ENCODE data around the gene CATSPERZ.
"Not testable (repeated sequence)": the region's sequence is repeated elsewhere in the genome, so short reads cannot be mapped to it uniquely, and the experiment has no call there.

The CATSPERZ gene

DNA sequence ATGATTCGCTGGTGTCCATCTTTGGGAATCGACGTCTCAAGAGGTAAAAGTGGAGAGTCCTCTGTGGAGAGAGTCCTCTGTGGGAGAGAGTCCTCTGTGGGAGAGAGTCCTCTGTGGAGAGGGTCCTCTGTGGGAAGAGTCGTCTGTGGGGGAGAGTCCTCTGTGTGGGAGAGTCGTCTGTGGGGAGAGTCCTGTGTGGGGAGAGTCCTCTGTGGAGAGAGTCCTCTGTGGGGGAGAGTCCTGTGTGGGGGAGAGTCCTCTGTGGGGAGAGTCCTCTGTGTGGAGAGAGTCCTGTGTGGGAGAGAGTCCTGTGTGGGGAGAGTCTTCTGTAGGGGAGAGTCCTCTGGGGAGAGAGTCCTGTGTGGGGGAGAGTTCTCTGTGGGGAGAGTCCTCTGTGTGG is 20.9 kb downstream of the CATSPERZ start:
- DNase-seq (ENCODE audit: low spot score): no peak

DNA sequence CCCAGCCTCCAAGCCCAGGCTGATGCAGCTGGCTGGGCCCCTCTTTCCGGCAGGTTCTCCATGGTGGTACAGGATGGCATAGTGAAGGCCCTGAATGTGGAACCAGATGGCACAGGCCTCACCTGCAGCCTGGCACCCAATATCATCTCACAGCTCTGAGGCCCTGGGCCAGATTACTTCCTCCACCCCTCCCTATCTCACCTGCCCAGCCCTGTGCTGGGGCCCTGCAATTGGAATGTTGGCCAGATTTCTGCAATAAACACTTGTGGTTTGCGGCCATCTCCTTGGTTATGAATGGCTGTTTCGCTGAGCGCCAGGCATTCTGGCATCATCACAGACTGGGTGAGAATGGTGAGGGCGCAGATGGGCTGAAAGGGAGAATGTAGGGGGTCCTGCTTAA is 21.4 kb downstream of the CATSPERZ start:
- DNase-seq (ENCODE audit: low spot score): no peak

- no peak for DNase-seq (ENCODE audit: low spot score)
These were observed 22.7 kb downstream of the CATSPERZ start for GRCh38 chr11:64322925-64323260.

DNA sequence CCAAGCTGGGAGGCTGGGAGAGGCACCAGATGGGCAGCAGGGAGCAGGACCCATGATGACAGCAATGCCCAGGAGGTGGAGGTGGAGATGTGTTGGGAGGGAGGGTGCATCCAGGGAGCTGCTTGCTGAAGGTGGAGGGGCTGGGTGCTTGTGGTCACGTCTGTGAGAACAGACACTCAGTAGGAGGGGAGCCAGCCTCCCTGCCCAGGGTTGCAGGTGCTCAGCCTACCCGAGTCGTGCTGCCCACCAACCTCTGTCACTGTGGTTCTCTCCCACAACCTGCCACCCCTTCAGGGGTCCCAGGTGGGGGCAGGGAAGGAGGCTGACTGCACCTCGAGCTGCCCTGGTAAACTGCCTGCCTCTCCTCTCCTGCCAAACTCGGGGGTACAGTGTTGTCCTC is 23.2 kb downstream of the CATSPERZ start:
- DNase-seq (ENCODE audit: low spot score): no peak

GRCh38 chr11:64323984-64324383 is 23.8 kb downstream of the CATSPERZ start:
- DNase-seq (ENCODE audit: low spot score): not testable (repeated sequence)

DNA sequence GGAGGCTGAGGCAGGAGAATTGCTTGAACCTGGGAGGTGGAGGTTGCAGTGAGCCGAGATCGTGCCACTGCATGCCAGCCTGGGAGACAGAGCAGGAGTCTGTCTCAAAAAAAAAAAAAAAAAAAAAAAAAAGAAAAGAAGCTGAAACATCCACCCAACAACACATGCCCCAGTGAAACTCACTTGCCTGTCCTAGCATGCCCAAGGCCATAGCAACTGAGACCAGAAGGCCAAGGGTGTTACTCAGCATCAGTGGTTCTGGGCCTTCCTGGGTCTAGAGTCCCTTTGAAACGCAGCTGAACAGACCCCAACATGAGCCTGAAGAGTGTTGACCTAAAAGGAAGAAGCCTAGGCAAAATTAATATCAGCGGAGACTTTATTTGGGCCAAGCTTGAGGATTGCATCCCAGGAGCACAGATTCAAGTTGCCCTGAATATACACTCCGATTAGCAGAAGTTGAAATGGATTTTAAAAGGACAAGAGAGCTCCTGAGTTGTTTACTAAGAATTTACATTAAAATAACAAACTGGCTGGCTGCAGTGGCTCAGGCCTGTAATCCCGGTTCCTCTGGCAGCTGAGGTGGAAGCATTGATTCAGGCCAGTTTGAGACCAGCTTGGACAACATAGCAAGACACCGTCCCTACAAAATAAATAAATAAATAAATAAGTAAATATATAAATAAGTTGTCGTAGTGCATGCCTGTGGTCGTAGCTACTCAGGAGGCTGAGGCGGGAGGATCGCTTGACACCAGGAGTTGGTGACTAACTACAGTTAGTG is 24.7 kb downstream of the CATSPERZ start:
- DNase-seq (ENCODE audit: low spot score): no peak

- no peak for DNase-seq (ENCODE audit: low spot score)
These were observed 27.2 kb downstream of the CATSPERZ start for GRCh38 chr11:64327375-64327774.

GRCh38 chr11:64327993-64328392 is 27.8 kb downstream of the CATSPERZ start:
- no peak for DNase-seq (ENCODE audit: low spot score)

- no peak for DNase-seq (ENCODE audit: low spot score)
These were observed 30.7 kb downstream of the CATSPERZ start for GRCh38 chr11:64330888-64331287.

- no peak for DNase-seq (ENCODE audit: low spot score)
These were observed 31.6 kb downstream of the CATSPERZ start for GRCh38 chr11:64331569-64332371.

DNA sequence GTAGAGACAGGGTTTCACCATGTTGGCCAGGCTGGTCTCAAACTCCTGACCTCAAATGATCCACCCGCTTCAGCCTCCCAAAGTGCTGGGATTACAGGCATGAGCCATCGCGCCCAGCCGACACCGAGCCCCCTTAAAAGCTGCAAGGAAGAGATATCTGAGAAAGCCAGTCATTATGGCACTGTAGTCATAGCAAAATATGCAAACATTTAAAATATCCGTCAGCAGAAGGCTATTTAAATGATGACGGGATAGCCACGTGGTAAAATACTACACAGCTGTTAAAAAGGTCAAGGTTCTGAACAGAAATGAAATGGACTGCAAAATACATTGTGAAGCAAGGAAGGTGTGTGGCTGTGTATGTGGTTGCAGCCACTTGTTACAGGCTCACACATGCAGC is 33.4 kb downstream of the CATSPERZ start:
- DNase-seq (ENCODE audit: low spot score): no peak

- DNase-seq (ENCODE audit: low spot score): peak; percentile 76
These were observed 34.9 kb downstream of the CATSPERZ start for GRCh38 chr11:64334764-64335735.

GRCh38 chr11:64337538-64338249 is 37.5 kb downstream of the CATSPERZ start:
- no peak for DNase-seq (ENCODE audit: low spot score)

DNA sequence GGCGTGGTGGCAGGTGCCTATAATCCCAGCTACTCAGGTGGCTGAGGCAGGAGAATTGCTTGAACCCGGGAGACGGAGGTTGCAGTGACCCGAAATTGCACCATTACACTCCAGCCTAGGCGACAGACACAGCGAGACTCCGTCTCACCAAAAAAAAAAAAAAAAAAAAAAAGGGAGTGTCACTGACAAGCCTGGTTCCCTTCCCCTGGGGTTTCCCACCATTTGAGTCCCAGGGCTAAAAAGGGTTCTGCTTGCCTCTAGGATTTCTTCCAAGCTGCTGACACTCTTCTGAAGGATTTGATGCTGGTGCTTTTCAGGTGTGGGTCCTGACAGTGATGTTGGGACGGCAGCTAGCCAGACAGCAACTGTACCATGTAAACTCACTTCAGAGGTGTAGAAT is 38.6 kb downstream of the CATSPERZ start:
- no peak for DNase-seq (ENCODE audit: low spot score)

DNA sequence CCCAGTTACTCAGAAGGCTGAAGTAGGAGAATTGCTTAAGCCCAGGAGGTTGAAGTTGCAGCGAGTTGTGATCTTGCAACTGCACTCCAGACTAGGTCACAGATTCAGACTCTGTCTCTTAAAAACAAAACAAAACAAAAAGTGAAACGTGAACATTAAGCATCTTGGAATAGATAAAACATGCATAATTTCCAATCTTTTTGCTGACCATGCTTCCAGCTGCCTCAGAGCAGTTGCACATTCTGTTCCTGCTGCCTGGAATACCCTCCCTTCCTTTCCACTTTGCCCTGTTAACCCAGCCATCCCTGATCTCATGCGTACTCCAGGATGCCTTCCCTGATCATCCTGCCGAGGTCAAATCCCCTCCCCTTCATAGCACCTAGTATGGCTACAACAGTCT is 39.1 kb downstream of the CATSPERZ start:
- no peak for DNase-seq (ENCODE audit: low spot score)

GRCh38 chr11:64339754-64340408 is 39.7 kb downstream of the CATSPERZ start, which contains the start of gene CCDC88B:
Gene CCDC88B (plus strand): TSS chr11:64340204. CDS start chr11:64340267, 63 bp downstream.
- DNase-seq (ENCODE audit: low spot score): no peak

DNA sequence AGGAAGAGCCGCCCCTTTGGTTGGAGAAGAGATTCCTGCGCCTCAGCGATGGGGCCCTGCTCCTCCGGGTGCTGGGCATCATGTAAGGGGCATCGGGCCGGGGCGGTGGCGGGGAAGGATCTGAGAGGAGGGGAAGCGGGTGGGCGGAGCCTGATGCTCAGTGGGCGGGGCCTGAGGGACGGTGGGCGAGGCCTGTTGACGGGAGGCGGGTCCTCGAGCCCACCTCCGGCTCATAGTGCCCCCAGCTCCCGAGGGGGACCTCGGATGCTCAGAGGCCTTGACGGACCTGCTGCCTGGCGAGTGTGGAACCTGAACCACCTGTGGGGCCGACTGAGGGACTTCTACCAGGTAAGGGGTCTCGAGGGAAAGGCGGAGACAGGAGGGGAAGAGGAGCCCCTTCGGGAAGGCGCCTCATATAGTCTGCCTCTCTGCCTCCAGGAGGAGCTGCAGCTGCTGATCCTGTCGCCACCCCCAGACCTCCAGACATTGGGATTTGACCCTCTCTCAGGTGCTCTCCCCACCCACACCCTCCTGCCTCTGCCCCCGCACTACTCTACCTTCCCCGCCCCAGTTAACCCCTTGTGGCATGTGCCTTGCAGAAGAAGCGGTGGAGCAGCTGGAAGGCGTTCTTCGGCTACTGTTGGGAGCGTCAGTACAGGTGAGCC is 40.6 kb downstream of the CATSPERZ start:
- no peak for DNase-seq (ENCODE audit: low spot score)

DNA sequence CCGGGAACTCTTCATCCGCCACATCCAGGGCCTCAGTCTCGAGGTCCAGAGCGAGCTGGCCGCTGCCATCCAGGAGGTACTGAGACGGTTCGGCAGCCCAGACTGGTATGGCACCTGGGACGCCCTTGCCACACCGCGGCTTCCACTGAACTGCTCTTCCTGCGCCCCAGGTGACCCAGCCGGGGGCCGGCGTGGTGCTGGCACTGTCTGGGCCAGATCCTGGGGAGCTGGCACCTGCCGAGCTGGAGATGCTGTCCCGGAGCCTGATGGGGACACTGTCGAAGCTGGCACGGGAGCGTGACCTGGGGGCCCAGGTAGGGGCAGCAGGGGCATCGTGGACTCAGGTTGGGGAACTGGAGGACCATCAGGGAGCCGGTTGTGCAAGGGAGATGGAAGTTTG is 41.3 kb downstream of the CATSPERZ start:
- DNase-seq (ENCODE audit: low spot score): no peak

DNA sequence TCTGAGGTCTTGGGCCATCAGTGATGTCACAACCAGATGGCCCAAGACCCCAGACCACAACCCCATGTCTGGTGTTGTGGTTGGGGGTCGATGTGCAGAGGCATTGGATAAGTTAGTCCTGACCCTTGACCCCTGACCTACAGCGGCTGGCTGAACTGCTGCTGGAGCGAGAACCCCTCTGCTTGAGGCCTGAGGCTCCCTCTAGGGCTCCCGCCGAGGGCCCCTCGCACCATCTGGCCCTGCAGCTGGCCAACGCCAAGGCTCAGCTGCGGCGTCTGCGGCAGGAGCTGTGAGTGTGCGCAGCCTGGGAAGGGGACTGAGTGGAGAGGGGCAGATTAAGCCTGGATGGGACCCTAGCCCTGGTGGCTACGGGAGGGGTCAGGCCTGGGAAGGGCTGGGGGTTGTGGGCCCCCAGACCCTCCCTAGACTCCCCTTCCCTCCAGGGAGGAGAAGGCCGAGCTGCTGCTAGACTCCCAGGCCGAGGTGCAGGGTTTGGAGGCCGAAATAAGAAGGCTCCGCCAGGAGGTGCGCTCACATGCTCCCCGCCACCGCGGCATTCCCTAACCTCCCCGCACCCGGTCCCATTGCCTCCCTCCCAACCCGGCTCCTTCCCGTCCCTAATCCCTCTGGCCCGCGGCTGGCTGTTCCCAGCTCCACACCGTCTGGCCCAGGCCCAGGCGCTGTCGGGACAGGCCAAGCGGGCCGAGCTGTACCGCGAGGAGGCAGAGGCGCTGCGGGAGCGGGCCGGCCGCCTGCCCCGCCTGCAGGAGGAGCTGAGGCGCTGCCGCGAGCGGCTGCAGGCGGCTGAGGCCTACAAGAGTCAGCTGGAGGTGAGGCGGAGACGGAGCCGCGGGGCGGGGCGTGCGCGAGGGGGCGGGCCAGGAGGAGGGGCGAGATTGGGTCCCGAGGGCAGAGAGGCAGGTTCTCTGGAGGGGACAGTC is 42.0 kb downstream of the CATSPERZ start:
- DNase-seq (ENCODE audit: low spot score): peak; percentile 84
